K562 (cell line): Measurements from ENCODE around the gene PNRC2. TPM values are rescaled to one million over a fixed set of nuclear protein-coding genes. Genes with fewer than 3 reads are reported as not detected.

Experiments used
- ATAC-seq: fragments of 200-7000 bp; cut with Tn5 transposase; 3 replicates; pipeline ENCODE4 v1.9.1; 2020; ENCODE audit warnings: moderate library complexity
- BruUV-seq: library from RNA; stranded (reverse); fragments of 400-500 nt; replicated peaks from 2 replicates; lab custom pipeline; 2021; lab: Mats Ljungman, UMichigan
- CTCF ChIA-PET: fragments of 300-600 bp; formaldehyde crosslinking; extraction: SDS; loops from one replicate; lab custom pipeline; 2021; ENCODE audit warnings: low intra/inter-chr PET ratio; lab: Yijun Ruan, JAX
- POLR2A ChIA-PET: fragments of 300-600, 350-650 bp; sonication (Branson Sonifier 250); formaldehyde crosslinking; extraction: SDS; loops from one replicate; lab custom pipeline; 2021; ENCODE audit warnings: antibody characterized with exemption, inconsistent platforms; lab: Yijun Ruan, JAX
- DNase-seq, 4 experiments: peaks; one replicate each; pipeline versions ENCODE4 v3.0.0 to v3.0.0-alpha.2; 2011 to 2018; ENCODE audit warnings: low spot score in 3 of 4, mixed read lengths in 3 of 4; ENCODE audit errors: extremely low read depth in 1 of 4
- FAIRE-seq: peaks from 2 replicates; lab custom pipeline; 2011; peaks lifted over from hg19 to GRCh38; lab: Jason Lieb, UNC
- H2AFZ ChIP-seq: 2 replicates; pipeline ENCODE4 v1.6.0; 2011; ENCODE audit warnings: low read depth, low read length, control low read depth, inconsistent platforms
- H3K27ac ChIP-seq: fragments of 200-600 bp; 3 replicates; pipeline ENCODE4 v1.8.0; 2011; ENCODE audit warnings: low read depth, mild to moderate bottlenecking, control low read depth, inconsistent platforms, low read length, moderate library complexity, mixed read lengths; ENCODE audit errors: extremely low read depth
- H3K27me3 ChIP-seq, 2 experiments: fragments of 300-600 bp in 1 of 2; 2 replicates in 1 of 2; 3 replicates in 1 of 2; pipeline versions ENCODE4 v1.6.0 to v1.8.0; 2011; ENCODE audit warnings: inconsistent platforms in 2 of 2, low read length in 2 of 2, mild to moderate bottlenecking in 1 of 2, mixed read lengths in 1 of 2, moderate library complexity in 1 of 2; ENCODE audit not compliant: control insufficient read depth in 2 of 2, insufficient read depth in 2 of 2
- H3K36me3 ChIP-seq: fragments of 300-600 bp; 3 replicates; pipeline ENCODE4 v1.8.0; 2011; ENCODE audit warnings: mild to moderate bottlenecking, low read length, inconsistent platforms; ENCODE audit not compliant: control insufficient read depth, insufficient read depth
- H3K4me1 ChIP-seq, 2 experiments: fragments of 200-600 bp in 1 of 2; replicated peaks in 1 of 2; 2 replicates in 1 of 2; 3 replicates in 1 of 2; pipeline versions ENCODE4 v1.5.1 to v1.8.0; 2011; ENCODE audit warnings: inconsistent platforms in 2 of 2, low read length in 2 of 2, mild to moderate bottlenecking in 1 of 2, mixed read lengths in 1 of 2, moderate library complexity in 1 of 2; ENCODE audit not compliant: control insufficient read depth in 2 of 2, insufficient read depth in 2 of 2
- H3K4me2 ChIP-seq: 2 replicates; pipeline ENCODE4 v1.6.1; 2011; ENCODE audit warnings: low read length, control low read depth, inconsistent platforms, mixed read lengths; ENCODE audit not compliant: insufficient read depth
- H3K4me3 ChIP-seq: fragments of 200-600 bp; sonication (generic), shearing (Covaris generic); 2 replicates; pipeline ENCODE4 v1.5.1; 2016; ENCODE audit warnings: control low read depth, inconsistent platforms
- H3K79me2 ChIP-seq: fragments of 200-600 bp; 3 replicates; pipeline ENCODE4 v1.8.0; 2011; ENCODE audit warnings: low read length, inconsistent platforms; ENCODE audit not compliant: control insufficient read depth, insufficient read depth
- H3K9ac ChIP-seq, 2 experiments: 2 replicates each; pipeline versions ENCODE4 v1.6.0 to v1.6.1; 2011; ENCODE audit warnings: low read depth in 2 of 2, low read length in 2 of 2, control low read depth in 1 of 2, inconsistent platforms in 1 of 2, mild to moderate bottlenecking in 1 of 2, mixed read lengths in 1 of 2; ENCODE audit not compliant: insufficient read depth in 1 of 2
- H3K9me1 ChIP-seq: one replicate; pipeline ENCODE4 v1.6.0; 2011; ENCODE audit warnings: inconsistent platforms, mild to moderate bottlenecking, low read length, moderate library complexity; ENCODE audit not compliant: control insufficient read depth, insufficient read depth
- H3K9me3 ChIP-seq: replicated peaks from 2 replicates; pipeline ENCODE4 v1.5.1; 2011; ENCODE audit warnings: low read depth, low read length, inconsistent platforms; ENCODE audit not compliant: control insufficient read depth, insufficient read depth
- H4K20me1 ChIP-seq: replicated peaks from 2 replicates; pipeline ENCODE4 v1.6.1; 2011; ENCODE audit warnings: low read length, inconsistent platforms, mixed read lengths; ENCODE audit not compliant: control insufficient read depth, insufficient read depth
- HIVEP1 ChIP-seq: fragments of 250-450 bp; sonication (Bioruptor Pico); IDR thresholded peaks from 2 replicates; pipeline ENCODE4 v1.4.0; 2020; ENCODE audit warnings: mild to moderate bottlenecking
- POLR2AphosphoS2 ChIP-seq: IDR thresholded peaks from 2 replicates; pipeline ENCODE4 v1.6.1; 2012; ENCODE audit warnings: low read length, improper control_type of control experiment
- SRF ChIP-seq, 2 experiments: fragments of 250-450, 450-650 bp in 1 of 2; sonication (Bioruptor Pico) in 1 of 2; sonication (generic) in 1 of 2; formaldehyde crosslinking; IDR thresholded peaks; 2 replicates each; pipeline versions ENCODE4 v1.5.0 to v1.5.1; 2020 to 2022; ENCODE audit warnings: mild to moderate bottlenecking in 1 of 2, missing genetic modification reagents in 1 of 2
- WGBS: fragments of 100-300 bp; shearing (Covaris generic); methylation state at CpG from one replicate; pipeline ENCODE4 v1.1.6; 2016; ENCODE audit warnings: low coverage, mixed read lengths; ENCODE audit not compliant: insufficient coverage; ENCODE audit errors: missing lambda C conversion rate; 5-methylcytosine and 5-hydroxymethylcytosine counted together
- in situ Hi-C: fragments of 300-500 bp; cut with MboI; formaldehyde crosslinking; loops from 4 replicates; pipeline ENCODE4 v1.15.0; 2018; ENCODE audit warnings: inconsistent platforms, mixed read lengths
- intact Hi-C: fragments of 100-400 bp; cut with micrococcal nuclease; formaldehyde crosslinking; loops from 2 replicates; pipeline ENCODE4 v1.14.2; 2022
- polyA plus RNA-seq, 8 experiments: library from polyadenylated mRNA; depleted of rRNA in 4 of 8; stranded (reverse) in 5 of 8; unstranded in 3 of 8; fragments of >200 nt; fragmentation: Nextera tagmentation in 2 of 8; fragmentation: Illumina TruSeq in 1 of 8; extraction: Ambion mirVana in 2 of 8; extraction: Trizol in 1 of 8; gene quantifications; 2 replicates each; pipeline versions ENCODE4 v1.2.1 to v1.2.3, GENCODE V29; 2011 to 2014; ENCODE audit warnings: inconsistent platforms in 1 of 8, missing spikeins in 1 of 8
- total RNA-seq, 7 experiments: library from RNA; depleted of rRNA in 6 of 7; stranded (reverse); fragments of >200 nt in 6 of 7; fragmentation: Illumina TruSeq in 2 of 7; extraction: Trizol in 2 of 7; gene quantifications; 2 replicates each; pipeline versions ENCODE4 v1.2.1 to v1.2.3, GENCODE V29; 2011 to 2021; ENCODE audit warnings: low replicate concordance in 1 of 7
- TF ChIP-seq, protein P1 (sequence below): fragments of 450-650 bp; formaldehyde crosslinking; IDR thresholded peaks from 2 replicates; pipeline ENCODE4 v1.4.0; 2020; ENCODE audit warnings: mild to moderate bottlenecking, mixed read lengths

PNRC2 gene
- total and polyA plus RNA-seq, 9 of the 15 experiments (the other 6 are each of a cell fraction or from before 2014, with no cell fraction given) = 127 to 303 (median 203) TPM

DNA sequence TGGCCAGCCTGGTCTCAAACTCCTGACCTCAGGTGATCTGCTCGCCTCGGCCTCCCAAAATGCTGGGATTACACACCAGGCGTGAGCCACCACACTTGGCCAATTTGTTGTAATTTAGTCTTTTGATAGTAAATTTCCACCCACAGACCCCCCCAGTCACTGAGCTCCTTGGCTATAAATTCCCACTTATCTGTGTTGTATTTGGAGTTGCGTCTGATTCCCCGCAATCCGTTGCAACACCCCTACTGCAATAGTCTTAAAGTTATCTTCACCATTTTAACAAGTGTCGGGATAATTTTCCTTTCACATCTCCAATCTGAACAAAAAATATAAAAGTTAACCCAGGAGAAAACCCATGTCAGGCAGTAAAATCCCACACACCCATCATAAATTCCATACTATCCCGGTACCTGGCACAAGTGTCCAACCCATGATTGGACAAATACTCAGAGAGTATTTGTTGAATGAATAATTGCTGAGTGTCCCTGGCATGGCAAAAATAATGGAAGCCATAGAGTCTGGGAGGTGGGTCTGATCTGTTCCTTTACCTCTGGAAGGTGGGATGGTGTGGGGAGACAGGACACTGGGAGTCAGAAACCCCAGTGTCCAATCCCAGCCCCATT is 37.2 kb upstream of the PNRC2 start:
- no peaks in the 10 kb centered on the region for H3K36me3 ChIP-seq
- H3K9me1 ChIP-seq = no peaks in the 10 kb centered on the region
- no peaks in the 10 kb centered on the region for H4K20me1 ChIP-seq
- intact Hi-C loops = no loop called here
- ChIA-PET CTCF (no interaction called here), POLR2A (interaction anchor here (0.6 kb wide), 1 partner anchor 1957 kb away, joined by 4 read pairs; no protein-coding TSS in a partner anchor)
- no peaks in the 10 kb centered on the region for H3K79me2 ChIP-seq
- H3K4me3 ChIP-seq = no peak overlapping the region
- H3K9me3 ChIP-seq = no peaks in the 10 kb centered on the region
- no peak overlapping the region for H2AFZ ChIP-seq
- no peak overlapping the region for H3K9ac ChIP-seq
- TF ChIP-seq, protein P1, sequence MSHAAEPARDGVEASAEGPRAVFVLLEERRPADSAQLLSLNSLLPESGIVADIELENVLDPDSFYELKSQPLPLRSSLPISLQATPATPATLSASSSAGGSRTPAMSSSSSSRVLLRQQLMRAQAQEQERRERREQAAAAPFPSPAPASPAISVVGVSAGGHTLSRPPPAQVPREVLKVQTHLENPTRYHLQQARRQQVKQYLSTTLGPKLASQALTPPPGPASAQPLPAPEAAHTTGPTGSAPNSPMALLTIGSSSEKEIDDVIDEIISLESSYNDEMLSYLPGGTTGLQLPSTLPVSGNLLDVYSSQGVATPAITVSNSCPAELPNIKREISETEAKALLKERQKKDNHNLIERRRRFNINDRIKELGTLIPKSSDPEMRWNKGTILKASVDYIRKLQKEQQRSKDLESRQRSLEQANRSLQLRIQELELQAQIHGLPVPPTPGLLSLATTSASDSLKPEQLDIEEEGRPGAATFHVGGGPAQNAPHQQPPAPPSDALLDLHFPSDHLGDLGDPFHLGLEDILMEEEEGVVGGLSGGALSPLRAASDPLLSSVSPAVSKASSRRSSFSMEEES (CRISPR knock-in tag) = no peak
- TF ChIP-seq SRF (CRISPR knock-in tag; IDR thresholded peaks at IDR 0.05) = no peak
- TF ChIP-seq POLR2AphosphoS2 = no peak
- no peak for TF ChIP-seq HIVEP1
- DNase-seq = no peak
- no peak overlapping the region for H3K4me2 ChIP-seq
- in situ Hi-C loops = no loop called here
- no peak overlapping the region for H3K27ac ChIP-seq
- no TSS peak for BruUV-seq
- 86% methylated on average over 6 of the region's 8 CpGs for WGBS
- no peak for ATAC-seq
- H3K27me3 ChIP-seq = no peaks in the 10 kb centered on the region
- peaks cover 8 to 17% of the 10 kb centered on the region in 2 experiments for H3K4me1 ChIP-seq
- no peak for FAIRE-seq
